ENCODE results near the gene DCLRE1A. TPM values are rescaled to one million over a fixed set of nuclear protein-coding genes. Genes with fewer than 3 reads are reported as not detected.

Gene DCLRE1A
- total and polyA plus RNA-seq, 10 of the 15 experiments (the other 5 are each of a cell fraction or from before 2014, with no cell fraction given) = 4.8 to 29.8 (median 14.0) TPM

DNA sequence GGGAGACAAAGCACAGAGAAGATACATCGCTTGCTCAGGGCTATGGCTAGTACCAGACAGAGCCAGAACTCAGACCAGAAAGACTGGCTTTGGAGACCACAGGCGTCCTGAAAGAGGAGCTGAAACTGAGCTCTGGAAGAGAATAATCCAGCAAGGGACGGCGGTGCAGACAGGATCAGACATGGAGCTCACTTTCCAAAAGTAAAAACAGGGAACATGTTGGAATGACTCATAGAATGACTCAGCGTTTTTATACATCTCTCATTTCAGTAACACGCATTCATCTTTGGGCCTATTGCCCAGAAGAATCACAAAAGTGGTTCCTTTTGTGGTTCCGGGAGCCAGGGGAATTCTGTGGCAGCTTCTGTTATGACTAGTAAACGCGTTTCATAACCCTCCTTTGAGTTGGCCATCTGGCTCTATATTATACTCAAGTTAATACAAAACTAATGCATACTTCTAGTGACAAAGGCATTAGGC lies 65.2 kb downstream of the DCLRE1A start (continued):
- TF ChIP-seq, protein P1, sequence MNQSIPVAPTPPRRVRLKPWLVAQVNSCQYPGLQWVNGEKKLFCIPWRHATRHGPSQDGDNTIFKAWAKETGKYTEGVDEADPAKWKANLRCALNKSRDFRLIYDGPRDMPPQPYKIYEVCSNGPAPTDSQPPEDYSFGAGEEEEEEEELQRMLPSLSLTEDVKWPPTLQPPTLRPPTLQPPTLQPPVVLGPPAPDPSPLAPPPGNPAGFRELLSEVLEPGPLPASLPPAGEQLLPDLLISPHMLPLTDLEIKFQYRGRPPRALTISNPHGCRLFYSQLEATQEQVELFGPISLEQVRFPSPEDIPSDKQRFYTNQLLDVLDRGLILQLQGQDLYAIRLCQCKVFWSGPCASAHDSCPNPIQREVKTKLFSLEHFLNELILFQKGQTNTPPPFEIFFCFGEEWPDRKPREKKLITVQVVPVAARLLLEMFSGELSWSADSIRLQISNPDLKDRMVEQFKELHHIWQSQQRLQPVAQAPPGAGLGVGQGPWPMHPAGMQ (IDR thresholded peaks at IDR 0.05; ENCODE audit: borderline replicate concordance) = peak; percentile 45; the same call in 1 of the 2 replicates
- TF ChIP-seq, protein P2, sequence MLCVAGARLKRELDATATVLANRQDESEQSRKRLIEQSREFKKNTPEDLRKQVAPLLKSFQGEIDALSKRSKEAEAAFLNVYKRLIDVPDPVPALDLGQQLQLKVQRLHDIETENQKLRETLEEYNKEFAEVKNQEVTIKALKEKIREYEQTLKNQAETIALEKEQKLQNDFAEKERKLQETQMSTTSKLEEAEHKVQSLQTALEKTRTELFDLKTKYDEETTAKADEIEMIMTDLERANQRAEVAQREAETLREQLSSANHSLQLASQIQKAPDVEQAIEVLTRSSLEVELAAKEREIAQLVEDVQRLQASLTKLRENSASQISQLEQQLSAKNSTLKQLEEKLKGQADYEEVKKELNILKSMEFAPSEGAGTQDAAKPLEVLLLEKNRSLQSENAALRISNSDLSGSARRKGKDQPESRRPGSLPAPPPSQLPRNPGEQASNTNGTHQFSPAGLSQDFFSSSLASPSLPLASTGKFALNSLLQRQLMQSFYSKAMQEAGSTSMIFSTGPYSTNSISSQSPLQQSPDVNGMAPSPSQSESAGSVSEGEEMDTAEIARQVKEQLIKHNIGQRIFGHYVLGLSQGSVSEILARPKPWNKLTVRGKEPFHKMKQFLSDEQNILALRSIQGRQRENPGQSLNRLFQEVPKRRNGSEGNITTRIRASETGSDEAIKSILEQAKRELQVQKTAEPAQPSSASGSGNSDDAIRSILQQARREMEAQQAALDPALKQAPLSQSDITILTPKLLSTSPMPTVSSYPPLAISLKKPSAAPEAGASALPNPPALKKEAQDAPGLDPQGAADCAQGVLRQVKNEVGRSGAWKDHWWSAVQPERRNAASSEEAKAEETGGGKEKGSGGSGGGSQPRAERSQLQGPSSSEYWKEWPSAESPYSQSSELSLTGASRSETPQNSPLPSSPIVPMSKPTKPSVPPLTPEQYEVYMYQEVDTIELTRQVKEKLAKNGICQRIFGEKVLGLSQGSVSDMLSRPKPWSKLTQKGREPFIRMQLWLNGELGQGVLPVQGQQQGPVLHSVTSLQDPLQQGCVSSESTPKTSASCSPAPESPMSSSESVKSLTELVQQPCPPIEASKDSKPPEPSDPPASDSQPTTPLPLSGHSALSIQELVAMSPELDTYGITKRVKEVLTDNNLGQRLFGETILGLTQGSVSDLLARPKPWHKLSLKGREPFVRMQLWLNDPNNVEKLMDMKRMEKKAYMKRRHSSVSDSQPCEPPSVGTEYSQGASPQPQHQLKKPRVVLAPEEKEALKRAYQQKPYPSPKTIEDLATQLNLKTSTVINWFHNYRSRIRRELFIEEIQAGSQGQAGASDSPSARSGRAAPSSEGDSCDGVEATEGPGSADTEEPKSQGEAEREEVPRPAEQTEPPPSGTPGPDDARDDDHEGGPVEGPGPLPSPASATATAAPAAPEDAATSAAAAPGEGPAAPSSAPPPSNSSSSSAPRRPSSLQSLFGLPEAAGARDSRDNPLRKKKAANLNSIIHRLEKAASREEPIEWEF (IDR thresholded peaks at IDR 0.05; ENCODE audit: insufficient replicate concordance, low read depth, low read length) = no peak
- TF ChIP-seq, protein P3, sequence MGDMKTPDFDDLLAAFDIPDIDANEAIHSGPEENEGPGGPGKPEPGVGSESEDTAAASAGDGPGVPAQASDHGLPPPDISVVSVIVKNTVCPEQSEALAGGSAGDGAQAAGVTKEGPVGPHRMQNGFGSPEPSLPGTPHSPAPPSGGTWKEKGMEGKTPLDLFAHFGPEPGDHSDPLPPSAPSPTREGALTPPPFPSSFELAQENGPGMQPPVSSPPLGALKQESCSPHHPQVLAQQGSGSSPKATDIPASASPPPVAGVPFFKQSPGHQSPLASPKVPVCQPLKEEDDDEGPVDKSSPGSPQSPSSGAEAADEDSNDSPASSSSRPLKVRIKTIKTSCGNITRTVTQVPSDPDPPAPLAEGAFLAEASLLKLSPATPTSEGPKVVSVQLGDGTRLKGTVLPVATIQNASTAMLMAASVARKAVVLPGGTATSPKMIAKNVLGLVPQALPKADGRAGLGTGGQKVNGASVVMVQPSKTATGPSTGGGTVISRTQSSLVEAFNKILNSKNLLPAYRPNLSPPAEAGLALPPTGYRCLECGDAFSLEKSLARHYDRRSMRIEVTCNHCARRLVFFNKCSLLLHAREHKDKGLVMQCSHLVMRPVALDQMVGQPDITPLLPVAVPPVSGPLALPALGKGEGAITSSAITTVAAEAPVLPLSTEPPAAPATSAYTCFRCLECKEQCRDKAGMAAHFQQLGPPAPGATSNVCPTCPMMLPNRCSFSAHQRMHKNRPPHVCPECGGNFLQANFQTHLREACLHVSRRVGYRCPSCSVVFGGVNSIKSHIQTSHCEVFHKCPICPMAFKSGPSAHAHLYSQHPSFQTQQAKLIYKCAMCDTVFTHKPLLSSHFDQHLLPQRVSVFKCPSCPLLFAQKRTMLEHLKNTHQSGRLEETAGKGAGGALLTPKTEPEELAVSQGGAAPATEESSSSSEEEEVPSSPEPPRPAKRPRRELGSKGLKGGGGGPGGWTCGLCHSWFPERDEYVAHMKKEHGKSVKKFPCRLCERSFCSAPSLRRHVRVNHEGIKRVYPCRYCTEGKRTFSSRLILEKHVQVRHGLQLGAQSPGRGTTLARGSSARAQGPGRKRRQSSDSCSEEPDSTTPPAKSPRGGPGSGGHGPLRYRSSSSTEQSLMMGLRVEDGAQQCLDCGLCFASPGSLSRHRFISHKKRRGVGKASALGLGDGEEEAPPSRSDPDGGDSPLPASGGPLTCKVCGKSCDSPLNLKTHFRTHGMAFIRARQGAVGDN (IDR thresholded peaks at IDR 0.05) = no peak
- TF ChIP-seq, protein P4, sequence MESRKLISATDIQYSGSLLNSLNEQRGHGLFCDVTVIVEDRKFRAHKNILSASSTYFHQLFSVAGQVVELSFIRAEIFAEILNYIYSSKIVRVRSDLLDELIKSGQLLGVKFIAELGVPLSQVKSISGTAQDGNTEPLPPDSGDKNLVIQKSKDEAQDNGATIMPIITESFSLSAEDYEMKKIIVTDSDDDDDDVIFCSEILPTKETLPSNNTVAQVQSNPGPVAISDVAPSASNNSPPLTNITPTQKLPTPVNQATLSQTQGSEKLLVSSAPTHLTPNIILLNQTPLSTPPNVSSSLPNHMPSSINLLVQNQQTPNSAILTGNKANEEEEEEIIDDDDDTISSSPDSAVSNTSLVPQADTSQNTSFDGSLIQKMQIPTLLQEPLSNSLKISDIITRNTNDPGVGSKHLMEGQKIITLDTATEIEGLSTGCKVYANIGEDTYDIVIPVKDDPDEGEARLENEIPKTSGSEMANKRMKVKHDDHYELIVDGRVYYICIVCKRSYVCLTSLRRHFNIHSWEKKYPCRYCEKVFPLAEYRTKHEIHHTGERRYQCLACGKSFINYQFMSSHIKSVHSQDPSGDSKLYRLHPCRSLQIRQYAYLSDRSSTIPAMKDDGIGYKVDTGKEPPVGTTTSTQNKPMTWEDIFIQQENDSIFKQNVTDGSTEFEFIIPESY (IDR thresholded peaks at IDR 0.05) = no peak
- TF ChIP-seq TAF1 (IDR thresholded peaks at IDR 0.05; ENCODE audit: borderline replicate concordance, low read depth, low read length) = no peak
- TF ChIP-seq, protein P5, sequence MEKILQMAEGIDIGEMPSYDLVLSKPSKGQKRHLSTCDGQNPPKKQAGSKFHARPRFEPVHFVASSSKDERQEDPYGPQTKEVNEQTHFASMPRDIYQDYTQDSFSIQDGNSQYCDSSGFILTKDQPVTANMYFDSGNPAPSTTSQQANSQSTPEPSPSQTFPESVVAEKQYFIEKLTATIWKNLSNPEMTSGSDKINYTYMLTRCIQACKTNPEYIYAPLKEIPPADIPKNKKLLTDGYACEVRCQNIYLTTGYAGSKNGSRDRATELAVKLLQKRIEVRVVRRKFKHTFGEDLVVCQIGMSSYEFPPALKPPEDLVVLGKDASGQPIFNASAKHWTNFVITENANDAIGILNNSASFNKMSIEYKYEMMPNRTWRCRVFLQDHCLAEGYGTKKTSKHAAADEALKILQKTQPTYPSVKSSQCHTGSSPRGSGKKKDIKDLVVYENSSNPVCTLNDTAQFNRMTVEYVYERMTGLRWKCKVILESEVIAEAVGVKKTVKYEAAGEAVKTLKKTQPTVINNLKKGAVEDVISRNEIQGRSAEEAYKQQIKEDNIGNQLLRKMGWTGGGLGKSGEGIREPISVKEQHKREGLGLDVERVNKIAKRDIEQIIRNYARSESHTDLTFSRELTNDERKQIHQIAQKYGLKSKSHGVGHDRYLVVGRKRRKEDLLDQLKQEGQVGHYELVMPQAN (conservative IDR thresholded peaks at IDR 0.05) = no peak
- TF ChIP-seq STAT3 (IDR thresholded peaks at IDR 0.05; ENCODE audit: low read depth, low read length) = no peak
- no peak for TF ChIP-seq ESRRA (IDR thresholded peaks at IDR 0.05; ENCODE audit: low read length)
- 0 out of 2 replicates have a peak, but pooled peaks have one; percentile 68 for TF ChIP-seq TCF3 (IDR thresholded peaks at IDR 0.05; ENCODE audit: borderline replicate concordance, insufficient read depth, low read depth, low read length)
- TF ChIP-seq IRF4 (IDR thresholded peaks at IDR 0.05; ENCODE audit: low read depth, low read length) = peak; percentile 96
- TF ChIP-seq GABPA (IDR thresholded peaks at IDR 0.05; ENCODE audit: low read depth) = peak; percentile 61
- TF ChIP-seq ZNF622 (IDR thresholded peaks at IDR 0.05) = no peak

Data from GM12878 (cell line).